Stimulated activated CD4-positive, alpha-beta T cell treated with anti-CD3 and anti-CD28 coated beads, Interleukin-1b, Interleukin-23, amount 100 ng/mL, for 48 hours (primary cell): Measurements from ENCODE around the gene BST2.
A peak's percentile ranks its signal among the peaks of the same experiment; 100 is the strongest.
"Not testable (repeated sequence)": the region's sequence is repeated elsewhere in the genome, so short reads cannot be mapped to it uniquely, and the experiment has no call there.

ENCODE experiments used
- DNase-seq: peaks from one replicate; pipeline ENCODE4 v3.0.0-alpha.2; 2020

BST2 gene

GRCh38 chr19:17385878-17386611 lies 19.4 kb downstream of the BST2 start:
- peak; percentile 56 for DNase-seq

GRCh38 chr19:17380426-17381138 lies 24.8 kb downstream of the BST2 start:
- DNase-seq, result no peak

GRCh38 chr19:17379221-17379631 lies 26.2 kb downstream of the BST2 start:
- DNase-seq, result no peak

GRCh38 chr19:17378271-17378670 lies 27.2 kb downstream of the BST2 start:
- no peak for DNase-seq

GRCh38 chr19:17376935-17377600 lies 28.4 kb downstream of the BST2 start, which contains the start of gene PLVAP:
TSS of gene PLVAP (minus strand) at chr19:17377342. CDS start at chr19:17377288, 54 bp downstream.
- no peak for DNase-seq

- DNase-seq, result no peak
Observed at GRCh38 chr19:17370026-17370587, 35.3 kb downstream of the BST2 start.

- DNase-seq, result no peak
Observed at GRCh38 chr19:17365361-17365760, 40.1 kb downstream of the BST2 start.

- DNase-seq, result not testable (repeated sequence)
Observed at GRCh38 chr19:17363852-17364605, 41.4 kb downstream of the BST2 start.

- DNase-seq, result no peak
Observed at GRCh38 chr19:17359905-17360800, 45.3 kb downstream of the BST2 start.

GRCh38 chr19:17358395-17358794 lies 47.0 kb downstream of the BST2 start:
- no peak for DNase-seq

- no peak for DNase-seq
Observed at GRCh38 chr19:17357724-17358123, 47.7 kb downstream of the BST2 start.

- DNase-seq, result no peak
Observed at GRCh38 chr19:17357078-17357666, 48.3 kb downstream of the BST2 start.

GRCh38 chr19:17353386-17353785 lies 52.0 kb downstream of the BST2 start:
- no peak for DNase-seq
